Transverse colon (tissue), 4 donors: Measurements from ENCODE around the gene NUDT8. TPM values are rescaled to one million over a fixed set of nuclear protein-coding genes. Genes with fewer than 3 reads are reported as not detected.
"Not testable (repeated sequence)": the region's sequence is repeated elsewhere in the genome, so short reads cannot be mapped to it uniquely, and the experiment has no call there.

ENCODE experiments used
- DNase-seq: peaks from one replicate; pipeline ENCODE4 v3.0.0-alpha.2; 2019
- H3K27ac ChIP-seq, 4 donors: fragments of 200-600 bp; sonication (generic); 2 replicates each; pipeline ENCODE4 v1.5.1; 2016 to 2018; ENCODE audit warnings: inconsistent platforms in 4 of 4
- H3K27me3 ChIP-seq: fragments of 200-600 bp; sonication (generic); 2 replicates; pipeline ENCODE4 v1.5.1; 2017; ENCODE audit warnings: inconsistent platforms
- H3K36me3 ChIP-seq, 4 donors: fragments of 200-600 bp; sonication (generic); 2 replicates each; pipeline ENCODE4 v1.5.1; 2017 to 2019; ENCODE audit warnings: inconsistent platforms in 4 of 4
- H3K4me1 ChIP-seq, 4 donors: fragments of 200-600 bp; sonication (generic); 2 replicates each; pipeline ENCODE4 v1.5.1; 2017 to 2020; ENCODE audit warnings: inconsistent platforms in 4 of 4
- H3K4me3 ChIP-seq, 4 donors: fragments of 200-600 bp; sonication (generic); 1 replicate in 1 of 4; 2 replicates in 3 of 4; pipeline versions ENCODE4 v1.5.1 to v1.6.1; 2017 to 2019; ENCODE audit warnings: inconsistent platforms in 4 of 4
- H3K9me3 ChIP-seq, 2 donors: fragments of 200-600 bp; sonication (generic); 2 replicates each; pipeline ENCODE4 v1.5.1; 2017 to 2019; ENCODE audit warnings: inconsistent platforms in 2 of 2
- EP300 ChIP-seq: sonication (generic); formaldehyde crosslinking; IDR thresholded peaks from one replicate; pipeline ENCODE4 v1.6.1; 2017; ENCODE audit warnings: antibody characterized with exemption, low read depth
- POLR2A ChIP-seq: fragments of 450-650 bp; IDR thresholded peaks from one replicate; pipeline ENCODE4 v1.6.1; 2016; ENCODE audit warnings: antibody characterized with exemption, mild to moderate bottlenecking, moderate library complexity
- POLR2AphosphoS5 ChIP-seq, 3 donors: sonication (generic); formaldehyde crosslinking; IDR thresholded peaks; one replicate each; pipeline ENCODE4 v1.6.1; 2016; ENCODE audit warnings: antibody characterized with exemption in 3 of 3
- WGBS, 2 donors: methylation state at CpG; one replicate each; pipeline ENCODE4 v1.1.5; 2018; ENCODE audit warnings: low coverage in 1 of 2; 5-methylcytosine and 5-hydroxymethylcytosine counted together
- in situ Hi-C, 4 donors: fragments of 200-750 bp; cut with MboI; loops; one replicate each; pipeline versions ENCODE4 v1.15.0 to v1.15.1; 2017; ENCODE audit warnings: low sequenced_read_pairs in 3 of 4, low pct_ligation_motif_present in 1 of 4, low pct_unique_long_range_greater_than_20kb in 1 of 4
- intact Hi-C: fragments of 100-400 bp; cut with DNase I; formaldehyde crosslinking; loops from one replicate; pipeline ENCODE4 v1.15.1; 2023; ENCODE audit warnings: low total_unique reads
- total RNA-seq, 4 donors: library from RNA; depleted of rRNA; stranded (reverse); fragments of >200 nt; gene quantifications; one replicate each; pipeline ENCODE4 v1.1.0, GENCODE V29; 2016
- TF ChIP-seq, protein P1 (sequence below), 5 experiments: fragments of 200-600 bp in 3 of 5; fragments of 450-650 bp in 2 of 5; sonication (generic) in 3 of 5; IDR thresholded peaks; 1 replicate in 2 of 5; 2 replicates in 3 of 5; pipeline ENCODE4 v1.5.1; 2016 to 2017; ENCODE audit warnings: antibody characterized with exemption in 5 of 5, inconsistent platforms in 3 of 5, mild to moderate bottlenecking in 2 of 5, moderate library complexity in 1 of 5

NUDT8 gene
- total RNA-seq, 4 donors from 2014 or later, result 21.3 to 68.5 (median 26.9) TPM

DNA sequence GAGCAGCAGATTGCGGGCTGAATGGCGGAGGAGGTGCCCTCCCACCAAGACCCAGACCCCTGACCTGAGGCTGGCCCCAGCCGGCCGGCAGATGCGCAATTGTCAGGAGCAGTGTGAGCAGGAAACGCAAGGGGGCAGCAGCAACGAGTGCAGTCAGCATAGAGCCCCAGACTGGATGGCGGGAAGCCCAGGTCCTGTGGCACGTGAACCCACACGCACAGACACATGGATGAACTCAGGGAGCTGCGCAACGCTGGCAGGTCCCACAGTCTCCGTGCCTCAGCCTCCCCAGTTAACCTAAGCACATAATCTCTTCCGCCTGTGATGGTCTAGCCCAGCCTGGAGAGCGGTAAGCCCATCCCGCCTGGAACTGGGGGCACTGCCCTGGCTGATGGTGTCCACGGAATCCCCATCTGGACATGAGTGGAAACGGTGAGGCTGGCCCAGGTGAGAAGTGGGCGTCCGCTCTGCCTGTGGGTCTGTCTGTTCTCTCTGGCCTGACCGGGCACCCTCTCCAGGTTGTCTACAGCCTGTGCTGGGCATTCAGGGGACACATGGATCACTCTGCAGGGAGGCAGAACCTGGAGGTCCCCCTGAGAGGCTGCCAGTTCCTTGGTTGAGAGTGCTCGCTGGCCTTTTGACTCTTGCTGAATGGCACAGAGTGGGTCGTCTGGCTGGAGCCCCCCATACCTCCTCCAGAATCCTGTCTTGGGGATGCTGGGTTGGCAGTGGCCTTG is 10.5 kb upstream of the NUDT8 start:
- H3K9me3 ChIP-seq, result no peaks in the 10 kb centered on the region
- peaks cover 5% of the 10 kb centered on the region for H3K27me3 ChIP-seq
- intact Hi-C loops (no loop called here), in situ Hi-C loops (no loop called here)
- WGBS, 2 donors, result 41% methylated on average over 23 of the region's 23 CpGs; no CpG with 5 or more reads in 1 of the 2 donors
- DNase-seq, result peak; percentile 78
- no peak overlapping the region for H3K4me3 ChIP-seq
- TF ChIP-seq POLR2A (no peak), POLR2AphosphoS5 (IDR thresholded peaks at IDR 0.05) (no peak)
- TF ChIP-seq, protein P1, sequence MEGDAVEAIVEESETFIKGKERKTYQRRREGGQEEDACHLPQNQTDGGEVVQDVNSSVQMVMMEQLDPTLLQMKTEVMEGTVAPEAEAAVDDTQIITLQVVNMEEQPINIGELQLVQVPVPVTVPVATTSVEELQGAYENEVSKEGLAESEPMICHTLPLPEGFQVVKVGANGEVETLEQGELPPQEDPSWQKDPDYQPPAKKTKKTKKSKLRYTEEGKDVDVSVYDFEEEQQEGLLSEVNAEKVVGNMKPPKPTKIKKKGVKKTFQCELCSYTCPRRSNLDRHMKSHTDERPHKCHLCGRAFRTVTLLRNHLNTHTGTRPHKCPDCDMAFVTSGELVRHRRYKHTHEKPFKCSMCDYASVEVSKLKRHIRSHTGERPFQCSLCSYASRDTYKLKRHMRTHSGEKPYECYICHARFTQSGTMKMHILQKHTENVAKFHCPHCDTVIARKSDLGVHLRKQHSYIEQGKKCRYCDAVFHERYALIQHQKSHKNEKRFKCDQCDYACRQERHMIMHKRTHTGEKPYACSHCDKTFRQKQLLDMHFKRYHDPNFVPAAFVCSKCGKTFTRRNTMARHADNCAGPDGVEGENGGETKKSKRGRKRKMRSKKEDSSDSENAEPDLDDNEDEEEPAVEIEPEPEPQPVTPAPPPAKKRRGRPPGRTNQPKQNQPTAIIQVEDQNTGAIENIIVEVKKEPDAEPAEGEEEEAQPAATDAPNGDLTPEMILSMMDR (IDR thresholded peaks at IDR 0.05), result peak; percentile 57 to 75 (median 70)
- H3K4me1 ChIP-seq, result peaks cover 0 to 4% (median under 1%) of the 10 kb centered on the region in 4 donors
- no peak overlapping the region for H3K27ac ChIP-seq
- H3K36me3 ChIP-seq, result no peaks in the 10 kb centered on the region

- H3K4me3 ChIP-seq, result no peak within 1 kb of the TSS
- H3K27me3 ChIP-seq, result peaks cover 5% of the 10 kb centered on the region
- no peak for DNase-seq
- 85% methylated on average over 17 of the region's 18 CpGs; no CpG with 5 or more reads in 1 of the 2 donors for WGBS, 2 donors
- H3K27ac ChIP-seq, result no peak within 1 kb of the TSS
- H3K36me3 ChIP-seq, result no peaks in the 10 kb centered on the region
- in situ Hi-C loops, result no loop called here
- no peaks in the 10 kb centered on the region for H3K9me3 ChIP-seq
- intact Hi-C loops, result no loop called here
- H3K4me1 ChIP-seq, result peaks cover 0 to 7% (median 2%) of the 10 kb centered on the region in 4 donors
- no peak for TF ChIP-seq POLR2A
- no peak for TF ChIP-seq POLR2AphosphoS5 (IDR thresholded peaks at IDR 0.05)
- TF ChIP-seq, protein P1 (IDR thresholded peaks at IDR 0.05), result no peak
- no peak for TF ChIP-seq EP300
Observed at GRCh38 chr11:67639438-67639859, 9.7 kb upstream of the NUDT8 start, which contains the start of gene TBX10. TBX10 (minus strand) TSS chr11:67639763; CDS start chr11:67639472, 291 bp downstream.

- H3K4me3 ChIP-seq, result no peak overlapping the region
- intact Hi-C loops (no loop called here), in situ Hi-C loops (no loop called here)
- H3K4me1 ChIP-seq, result peaks cover 0 to 11% (median 5%) of the 10 kb centered on the region in 4 donors
- H3K27ac ChIP-seq, result no peak overlapping the region
- peaks cover 5% of the 10 kb centered on the region for H3K27me3 ChIP-seq
- TF ChIP-seq, protein P1 (IDR thresholded peaks at IDR 0.05), result no peak
- TF ChIP-seq POLR2A (no peak), EP300 (no peak), POLR2AphosphoS5 (IDR thresholded peaks at IDR 0.05) (no peak)
- DNase-seq, result no peak
- no peaks in the 10 kb centered on the region for H3K36me3 ChIP-seq
- H3K9me3 ChIP-seq, result no peaks in the 10 kb centered on the region
- 86 to 100% methylated on average over 1 to 20 of the region's 24 CpGs for WGBS, 2 donors
Observed at GRCh38 chr11:67638535-67639437, 9.0 kb upstream of the NUDT8 start.

DNA sequence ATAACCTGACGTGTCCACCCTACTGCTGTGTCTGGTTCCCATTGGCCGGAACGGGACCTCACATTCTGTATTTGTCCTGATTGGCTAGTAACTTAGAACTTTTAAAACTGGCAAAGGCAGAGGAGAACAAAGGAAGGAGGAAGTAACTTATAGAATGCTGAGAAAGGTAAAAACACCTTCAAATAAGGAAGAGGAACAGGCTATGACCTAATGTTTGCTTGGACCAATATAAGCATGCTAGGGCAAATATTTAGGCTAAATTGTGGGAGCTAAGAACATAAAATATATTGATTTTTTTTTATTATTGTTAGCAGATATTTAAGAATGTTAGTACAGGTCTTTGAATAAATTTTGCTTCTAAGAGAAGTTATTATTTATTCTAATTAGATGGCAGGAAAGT is 7.7 kb upstream of the NUDT8 start:
- H3K36me3 ChIP-seq, intact Hi-C loops, DNase-seq, H3K9me3 ChIP-seq, in situ Hi-C loops, H3K4me3 ChIP-seq, H3K27me3 ChIP-seq: not testable (repeated sequence)
- peak overlapping the region in 1 of 4 donors; percentile 46 for H3K27ac ChIP-seq
- 60 to 75% methylated on average over 1 to 3 of the region's 3 CpGs for WGBS, 2 donors
- H3K4me1 ChIP-seq, result peaks cover 0 to 14% (median 8%) of the 10 kb centered on the region in 4 donors
